ENCODE results near the gene CAPN5. TPM values are rescaled to one million over a fixed set of nuclear protein-coding genes. Genes with fewer than 3 reads are reported as not detected.

Gene CAPN5
- polyA plus RNA-seq, 2 of the 4 experiments (the other 2 are of a cell fraction) = 9.4 to 12.9 TPM

GRCh38 chr11:77055913-77056312, 10.9 kb upstream of the CAPN5 start:
- DNase-seq (ENCODE audit: low read depth in 1 of 2, low spot score in 1 of 2) (no peak), FAIRE-seq (no peak), ATAC-seq (no peak)
- Histone ChIP-seq H3K4me2 (no peak overlapping the region), H3K9me3 (peaks cover 37% of the 10 kb centered on the region), H3K27ac (no peak overlapping the region), H3K4me3 (no peak overlapping the region), H3K4me1 (peaks cover 7% of the 10 kb centered on the region)
- CTCF ChIA-PET = interaction anchor here (0.7 to 12.5 kb wide), 6 partner anchors 9 to 71 kb away, joined by 3 to 242 read pairs (median 6); partner anchors contain the start of gene CAPN5
- 77% methylated on average over 5 of the region's 5 CpGs for WGBS (ENCODE audit: missing lambda C conversion rate)
- POLR2A ChIA-PET = no interaction called here
- TF ChIP-seq SREBF2 (IDR thresholded peaks at IDR 0.05) (no peak), NFE2L2 (conservative IDR thresholded peaks at IDR 0.05; ENCODE audit: low read length) (no peak)

- peak; percentile 81 for TF ChIP-seq KDM5A (IDR thresholded peaks at IDR 0.05)
- TF ChIP-seq CBX8 (IDR thresholded peaks at IDR 0.05) = no peak
- no peak for TF ChIP-seq BHLHE40 (IDR thresholded peaks at IDR 0.05; ENCODE audit: low read depth, low read length)
- no peak for TF ChIP-seq ZNF302 (CRISPR knock-in tag; IDR thresholded peaks at IDR 0.05)
- TF ChIP-seq JUNB (IDR thresholded peaks at IDR 0.05) = no peak
- Histone ChIP-seq H3K4me3 (no peak overlapping the region), H3K27ac (no peak overlapping the region), H3K4me2 (no peak overlapping the region), H3K9me3 (peaks cover 44% of the 10 kb centered on the region), H3K4me1 (peaks cover 13% of the 10 kb centered on the region)
- ATAC-seq = no peak
- FAIRE-seq = no peak
- ChIA-PET CTCF (interaction anchor here (0.7 to 12.5 kb wide), 5 partner anchors 8 to 70 kb away, joined by 3 to 242 read pairs (median 9); no protein-coding TSS in a partner anchor), POLR2A (no interaction called here)
- 45% methylated on average over 2 of the region's 3 CpGs for whole genome bisulfite sequencing (ENCODE audit: missing lambda C conversion rate)
- no peak for DNase-seq (ENCODE audit: low read depth in 1 of 2, low spot score in 1 of 2)
Observed at GRCh38 chr11:77056814-77057402, 9.9 kb upstream of the CAPN5 start.

GRCh38 chr11:77057938-77058474, 8.8 kb upstream of the CAPN5 start:
- TF ChIP-seq NPAS2 (CRISPR knock-in tag; IDR thresholded peaks at IDR 0.05; ENCODE audit: borderline replicate concordance) (no peak), CHD2 (IDR thresholded peaks at IDR 0.05; ENCODE audit: low read length, partially characterized antibody) (no peak), FOSL2 (IDR thresholded peaks at IDR 0.05) (no peak), FOSL2 (CRISPR knock-in tag; IDR thresholded peaks at IDR 0.05) (no peak), EHMT2 (IDR thresholded peaks at IDR 0.05; ENCODE audit: low read depth) (no peak), KDM1A (IDR thresholded peaks at IDR 0.05; ENCODE audit: low read depth) (no peak), FOSB (CRISPR knock-in tag; IDR thresholded peaks at IDR 0.05) (no peak), SREBF2 (IDR thresholded peaks at IDR 0.05) (no peak), RCOR1 (IDR thresholded peaks at IDR 0.05; ENCODE audit: low read depth, low read length) (no peak), PBX3 (IDR thresholded peaks at IDR 0.05) (no peak), HOXA7 (CRISPR knock-in tag; IDR thresholded peaks at IDR 0.05) (no peak), PHF8 (IDR thresholded peaks at IDR 0.05; ENCODE audit: borderline replicate concordance, low read depth) (no peak), ESRRA (IDR thresholded peaks at IDR 0.05; ENCODE audit: borderline replicate concordance, low read length) (no peak)
- no peak overlapping the region for H3K4me2 ChIP-seq
- FAIRE-seq (no peak), DNase-seq (ENCODE audit: low read depth in 1 of 2, low spot score in 1 of 2) (no peak), ATAC-seq (no peak)
- whole genome bisulfite sequencing (ENCODE audit: missing lambda C conversion rate) = 76% methylated on average over 6 of the region's 9 CpGs
- POLR2A ChIA-PET = no interaction called here
- H3K27ac ChIP-seq = no peak overlapping the region
- no peak overlapping the region for H3K4me3 ChIP-seq
- peaks cover 13% of the 10 kb centered on the region for H3K4me1 ChIP-seq
- CTCF ChIA-PET = interaction anchor here (2.1 to 12.5 kb wide), 3 partner anchors 10 to 69 kb away, joined by 8 to 242 read pairs (median 16); no protein-coding TSS in a partner anchor
- peaks cover 48% of the 10 kb centered on the region for H3K9me3 ChIP-seq

- POLR2A ChIA-PET = no interaction called here
- H3K4me3 ChIP-seq = no peak overlapping the region
- H3K4me1 ChIP-seq = peaks cover 16% of the 10 kb centered on the region
- no peak overlapping the region; a peak in 1 of 6 replicates for H3K27ac ChIP-seq
- FAIRE-seq (no peak), ATAC-seq (no peak), DNase-seq (ENCODE audit: low read depth in 1 of 2, low spot score in 1 of 2) (no peak)
- H3K4me2 ChIP-seq = no peak overlapping the region
- TF ChIP-seq ZSCAN20 (CRISPR knock-in tag; IDR thresholded peaks at IDR 0.05) (no peak), MAX (IDR thresholded peaks at IDR 0.05) (no peak), ZNF302 (CRISPR knock-in tag; IDR thresholded peaks at IDR 0.05) (no peak), FOSB (CRISPR knock-in tag; IDR thresholded peaks at IDR 0.05) (no peak), ESRRA (IDR thresholded peaks at IDR 0.05; ENCODE audit: borderline replicate concordance, low read length) (no peak), FOSL2 (IDR thresholded peaks at IDR 0.05) (no peak), FOSL2 (CRISPR knock-in tag; IDR thresholded peaks at IDR 0.05) (no peak), NPAS2 (CRISPR knock-in tag; IDR thresholded peaks at IDR 0.05; ENCODE audit: borderline replicate concordance) (no peak), EHMT2 (IDR thresholded peaks at IDR 0.05; ENCODE audit: low read depth) (no peak), MYC (IDR thresholded peaks at IDR 0.05; ENCODE audit: borderline replicate concordance, low read length) (no peak), CEBPB (IDR thresholded peaks at IDR 0.05) (no peak), CBX2 (IDR thresholded peaks at IDR 0.05; ENCODE audit: borderline replicate concordance, low read depth) (no peak)
- 78% methylated on average over 2 of the region's 2 CpGs for WGBS (ENCODE audit: missing lambda C conversion rate)
- CTCF ChIA-PET = interaction anchor here (0.9 to 12.5 kb wide), 3 partner anchors 11 to 68 kb away, joined by 3 to 242 read pairs (median 16); no protein-coding TSS in a partner anchor
- peaks cover 48% of the 10 kb centered on the region for H3K9me3 ChIP-seq
Observed at GRCh38 chr11:77058900-77059299, 7.9 kb upstream of the CAPN5 start.
